Choroid plexus epithelial cell (primary cell): ENCODE data around the gene PTN.

ENCODE experiments used
- DNase-seq: peaks from one replicate; pipeline ENCODE4 v3.0.0-alpha.2; 2010; ENCODE audit warnings: low read depth
- H3K4me3 ChIP-seq: 2 replicates; pipeline ENCODE4 v1.5.1; 2011; ENCODE audit warnings: low read depth, mild to moderate bottlenecking, control low read depth, low read length, moderate library complexity
- TF ChIP-seq, protein P1 (sequence below): conservative IDR thresholded peaks from 2 replicates; pipeline ENCODE4 v1.5.1; 2011; ENCODE audit warnings: low read depth, mild to moderate bottlenecking, control low read depth, inconsistent platforms, low read length, moderate library complexity

Gene PTN

DNA sequence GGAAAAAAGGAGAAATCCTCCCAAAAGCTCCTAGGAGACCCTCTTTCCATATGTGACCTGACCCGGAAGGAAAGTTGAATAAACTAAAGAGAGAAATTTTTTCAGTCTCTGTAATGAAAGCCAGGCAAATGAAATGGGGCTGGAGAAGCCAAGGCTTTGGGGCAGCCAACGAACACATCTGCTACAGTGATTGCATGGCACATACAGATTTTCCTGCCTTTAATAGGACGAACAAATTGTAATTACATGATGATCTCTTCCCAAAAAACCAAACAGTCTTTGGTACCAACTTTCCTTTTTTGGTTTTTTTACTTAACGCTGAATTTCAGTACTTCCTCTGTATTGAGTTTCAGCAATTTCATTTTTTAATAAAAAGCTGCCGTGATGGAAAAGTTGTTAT, 23.5 kb upstream of the PTN start:
- no peak overlapping the region for H3K4me3 ChIP-seq
- DNase-seq = no peak
- TF ChIP-seq, protein P1, sequence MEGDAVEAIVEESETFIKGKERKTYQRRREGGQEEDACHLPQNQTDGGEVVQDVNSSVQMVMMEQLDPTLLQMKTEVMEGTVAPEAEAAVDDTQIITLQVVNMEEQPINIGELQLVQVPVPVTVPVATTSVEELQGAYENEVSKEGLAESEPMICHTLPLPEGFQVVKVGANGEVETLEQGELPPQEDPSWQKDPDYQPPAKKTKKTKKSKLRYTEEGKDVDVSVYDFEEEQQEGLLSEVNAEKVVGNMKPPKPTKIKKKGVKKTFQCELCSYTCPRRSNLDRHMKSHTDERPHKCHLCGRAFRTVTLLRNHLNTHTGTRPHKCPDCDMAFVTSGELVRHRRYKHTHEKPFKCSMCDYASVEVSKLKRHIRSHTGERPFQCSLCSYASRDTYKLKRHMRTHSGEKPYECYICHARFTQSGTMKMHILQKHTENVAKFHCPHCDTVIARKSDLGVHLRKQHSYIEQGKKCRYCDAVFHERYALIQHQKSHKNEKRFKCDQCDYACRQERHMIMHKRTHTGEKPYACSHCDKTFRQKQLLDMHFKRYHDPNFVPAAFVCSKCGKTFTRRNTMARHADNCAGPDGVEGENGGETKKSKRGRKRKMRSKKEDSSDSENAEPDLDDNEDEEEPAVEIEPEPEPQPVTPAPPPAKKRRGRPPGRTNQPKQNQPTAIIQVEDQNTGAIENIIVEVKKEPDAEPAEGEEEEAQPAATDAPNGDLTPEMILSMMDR = no peak

DNA sequence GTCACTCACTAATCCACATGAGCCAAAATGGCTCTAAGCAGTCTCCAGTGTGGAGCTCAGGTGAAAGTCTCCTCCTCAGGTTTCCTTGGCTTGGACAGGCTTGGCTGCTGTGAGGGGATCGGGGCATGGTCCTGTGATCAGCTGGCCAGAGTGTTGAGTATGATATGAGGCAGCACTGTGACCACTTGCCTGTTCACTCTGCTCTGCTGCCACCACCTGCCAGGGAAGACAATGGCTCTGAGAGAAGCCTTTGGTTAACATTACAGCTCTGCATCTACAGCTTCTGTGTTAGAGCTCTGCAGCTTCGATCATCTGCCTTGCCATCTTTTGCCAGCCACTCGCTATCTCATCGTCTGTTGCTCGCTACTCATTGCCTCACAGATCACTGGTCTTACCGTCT, 20.1 kb upstream of the PTN start:
- no peak overlapping the region for H3K4me3 ChIP-seq
- TF ChIP-seq, protein P1 = no peak

DNA sequence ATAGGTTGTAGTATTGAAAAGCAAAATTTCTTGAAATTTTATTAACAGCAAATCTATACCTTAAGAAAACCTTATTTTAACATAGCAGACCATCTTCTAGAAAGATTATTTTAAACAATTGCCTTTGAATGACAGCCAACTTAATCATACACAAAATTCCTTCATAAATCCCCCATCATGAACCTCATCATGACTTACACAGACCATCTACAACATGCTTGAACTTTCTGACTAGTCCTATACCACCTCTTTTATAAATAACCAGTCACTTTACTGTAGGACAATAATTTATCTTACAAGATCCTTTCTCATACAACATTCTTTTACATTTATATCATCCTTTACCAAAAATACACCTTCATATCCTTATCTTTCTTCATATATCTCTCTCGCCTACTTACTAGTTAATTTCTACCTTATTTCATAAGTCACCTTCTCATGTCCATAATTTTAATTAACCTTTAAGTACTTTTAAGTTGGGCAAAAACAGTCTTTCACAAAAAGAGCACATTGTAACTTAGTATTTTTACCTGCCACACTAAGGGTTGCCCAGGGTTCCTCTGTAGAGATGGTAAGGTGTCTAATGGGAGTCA, 16.6 kb upstream of the PTN start:
- DNase-seq = peak; percentile 5

More for the DNA sequence above, 20.1 kb upstream of the PTN start:
- DNase-seq = no peak

DNA sequence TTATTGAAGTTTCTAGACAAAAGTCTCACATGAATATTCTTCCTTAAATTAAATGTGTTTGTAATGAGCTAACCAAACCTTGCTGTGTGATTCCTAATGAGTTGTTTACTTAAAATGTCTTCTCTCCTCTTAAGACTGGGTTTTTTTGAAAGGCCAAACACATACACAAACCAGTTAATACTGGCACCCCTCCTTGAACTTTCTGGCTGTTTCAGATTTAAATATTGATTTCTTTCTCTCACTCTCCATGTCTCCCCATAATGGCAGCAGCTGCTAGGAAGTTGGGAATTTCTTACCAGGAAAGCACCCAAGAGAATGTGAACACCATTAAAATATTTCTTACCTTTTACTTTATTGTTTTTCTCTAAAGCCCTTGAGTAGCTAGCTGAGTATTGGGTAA, 11.4 kb upstream of the PTN start:
- TF ChIP-seq, protein P1 = no peak
- no peak for DNase-seq
- H3K4me3 ChIP-seq = no peak overlapping the region

More for the DNA sequence above, 16.6 kb upstream of the PTN start:
- no peak overlapping the region for H3K4me3 ChIP-seq
- TF ChIP-seq, protein P1 = no peak

DNA sequence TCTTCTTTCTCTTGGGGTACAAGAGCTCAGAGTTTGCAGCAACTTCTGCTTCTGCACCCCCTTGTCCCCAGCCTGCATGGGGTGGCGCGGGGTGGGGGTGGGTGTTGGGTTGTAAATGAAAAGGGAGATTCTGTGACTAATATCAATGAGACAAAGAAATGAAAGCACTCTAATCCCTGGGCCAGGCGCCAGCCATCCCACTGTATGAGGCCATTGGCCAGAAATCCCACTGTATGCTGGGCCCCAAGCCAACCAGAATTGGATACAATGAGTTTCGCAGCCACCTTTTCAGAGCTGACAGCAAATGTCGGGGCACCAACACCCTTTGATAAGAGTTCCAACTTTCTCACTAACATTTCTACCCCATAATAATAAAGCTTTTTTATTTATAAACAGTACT, 10.9 kb upstream of the PTN start:
- peak; percentile 47 for DNase-seq
- TF ChIP-seq, protein P1 = no peak
- H3K4me3 ChIP-seq = no peak overlapping the region

DNA sequence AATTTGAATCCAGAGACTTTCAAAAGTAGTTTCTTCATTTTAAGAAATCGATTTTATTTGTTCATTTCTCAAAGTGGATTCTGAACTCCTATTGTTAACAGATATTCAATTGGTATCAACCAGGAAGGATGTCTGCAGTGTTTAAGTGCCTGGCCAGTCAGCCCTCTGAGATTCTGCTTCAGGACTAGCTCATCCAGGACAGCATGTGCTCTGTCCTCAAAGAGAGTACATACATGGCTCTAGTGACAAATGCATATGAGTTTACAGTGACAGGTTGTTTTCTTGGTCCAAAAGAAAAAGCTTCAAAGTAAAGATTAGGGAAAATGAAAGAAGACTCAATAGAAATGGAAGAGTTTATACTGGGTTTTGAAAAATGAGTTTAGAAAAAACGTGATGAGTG, 8.4 kb upstream of the PTN start:
- no peak overlapping the region for H3K4me3 ChIP-seq
- DNase-seq = no peak
- TF ChIP-seq, protein P1 = no peak

DNA sequence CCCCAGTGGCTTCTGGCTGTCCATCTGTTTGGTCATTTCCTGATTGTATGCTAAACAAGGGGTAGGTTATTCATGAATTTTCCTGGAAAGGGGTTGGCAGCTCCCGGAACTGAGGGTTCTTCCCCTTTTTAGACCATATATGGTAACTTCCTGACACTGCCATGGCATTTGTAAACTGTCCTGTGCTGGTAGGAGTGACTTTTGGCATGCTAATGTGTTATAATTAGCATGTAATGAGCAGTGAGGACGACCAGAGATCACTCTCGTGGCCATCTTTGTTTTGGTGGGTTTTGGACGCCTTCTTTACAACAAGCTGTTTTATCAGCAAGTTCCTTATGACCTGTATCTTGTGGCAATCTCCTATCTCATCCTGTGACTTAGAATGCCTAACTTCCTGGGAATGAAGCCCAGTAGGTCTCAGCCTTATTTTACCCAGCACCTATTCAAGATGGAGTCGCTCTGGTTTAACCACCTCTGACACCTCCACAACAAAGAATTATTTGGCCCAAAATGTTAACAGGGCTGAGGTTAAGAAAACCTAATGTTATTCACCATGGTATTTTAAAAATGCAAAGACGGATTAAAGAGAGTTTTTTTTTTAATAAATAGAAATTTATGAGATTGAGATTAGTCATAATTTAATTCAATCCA, 2.4 kb upstream of the PTN start:
- TF ChIP-seq, protein P1 = no peak
- DNase-seq = no peak
- H3K4me3 ChIP-seq = no peak overlapping the region
